SK-N-SH (cell line): ENCODE measurements around the gene AHRR.

Source experiments
- FOXM1 ChIP-seq: IDR thresholded peaks from 2 replicates; pipeline ENCODE4 v1.4.0; 2012; ENCODE audit warnings: low read depth, mild to moderate bottlenecking
- MXI1 ChIP-seq: IDR thresholded peaks from 2 replicates; pipeline ENCODE4 v1.6.1; 2012; ENCODE audit warnings: mild to moderate bottlenecking, low read depth, low read length, improper control_type of control experiment
- SIN3A ChIP-seq: IDR thresholded peaks from 2 replicates; pipeline ENCODE4 v1.6.1; 2012; ENCODE audit warnings: low read depth, mild to moderate bottlenecking, low read length, moderate library complexity, borderline replicate concordance

- TF ChIP-seq SIN3A (no peak), FOXM1 (no peak), MXI1 (no peak)
Measured at GRCh38 chr5:375336-375920, 53.9 kb downstream of the AHRR start.
